HepG2 (cell line): ENCODE results near the gene SCGB1C1. TPM values are rescaled to one million over a fixed set of nuclear protein-coding genes. Genes with fewer than 3 reads are reported as not detected.

Experiments
- ATAC-seq: fragments of 200-7000 bp; cut with Tn5 transposase; 3 replicates; pipeline ENCODE4 v1.9.1; 2020; ENCODE audit warnings: mild to moderate bottlenecking, moderate library complexity
- BruUV-seq: library from RNA; stranded (reverse); fragments of 400-500 nt; replicated peaks from 2 replicates; lab custom pipeline; 2021; lab: Mats Ljungman, UMichigan
- CTCF ChIA-PET: fragments of 300-600 bp; formaldehyde crosslinking; extraction: SDS; loops from one replicate; lab custom pipeline; 2021; ENCODE audit warnings: low total read pairs, inconsistent platforms, low intra/inter-chr PET ratio; lab: Yijun Ruan, JAX
- POLR2A ChIA-PET: fragments of 350-600 bp; sonication (Branson Sonifier 250); formaldehyde crosslinking; loops from one replicate; lab custom pipeline; 2020; ENCODE audit warnings: antibody characterized with exemption, inconsistent platforms; lab: Yijun Ruan, JAX
- DNase-seq: peaks from one replicate; pipeline ENCODE4 v3.0.0-alpha.2; 2015; ENCODE audit warnings: low spot score
- FAIRE-seq: peaks from 3 replicates; lab custom pipeline; 2011; peaks lifted over from hg19 to GRCh38; lab: Jason Lieb, UNC
- H2AFZ ChIP-seq: one replicate; pipeline ENCODE4 v1.6.1; 2011; ENCODE audit warnings: low read length, inconsistent platforms
- H3K27ac ChIP-seq: fragments of 300-600 bp; 3 replicates; pipeline ENCODE4 v1.8.0; 2011; ENCODE audit warnings: mixed run types, mild to moderate bottlenecking, mixed read lengths, low read length, inconsistent platforms; ENCODE audit not compliant: insufficient read depth; ENCODE audit errors: extremely low read length
- H3K27me3 ChIP-seq, 2 experiments: fragments of 200-600 bp in 1 of 2; 2 replicates in 1 of 2; 3 replicates in 1 of 2; pipeline versions ENCODE4 v1.6.0 to v1.8.0; 2011; ENCODE audit warnings: low read length in 2 of 2, mild to moderate bottlenecking in 2 of 2, moderate library complexity in 2 of 2, inconsistent platforms in 1 of 2; ENCODE audit not compliant: insufficient read depth in 2 of 2, control insufficient read depth in 1 of 2
- H3K36me3 ChIP-seq, 2 experiments: fragments of 200-600 bp in 1 of 2; replicated peaks in 1 of 2; 2 replicates in 1 of 2; 3 replicates in 1 of 2; pipeline versions ENCODE4 v1.5.1 to v1.8.0; 2011; ENCODE audit warnings: low read length in 2 of 2, inconsistent platforms in 1 of 2; ENCODE audit not compliant: insufficient read depth in 2 of 2, control insufficient read depth in 1 of 2
- H3K4me1 ChIP-seq: 2 replicates; pipeline ENCODE4 v1.5.1; 2012; ENCODE audit warnings: low read length, inconsistent platforms; ENCODE audit not compliant: insufficient read depth
- H3K4me2 ChIP-seq: 2 replicates; pipeline ENCODE4 v1.6.0; 2011; ENCODE audit warnings: low read depth, low read length, inconsistent platforms
- H3K4me3 ChIP-seq, 3 experiments: fragments of 200-600 bp in 1 of 3; sonication (generic), shearing (Covaris generic) in 1 of 3; replicated peaks in 1 of 3; 2 replicates each; pipeline ENCODE4 v1.5.1; 2011 to 2016; ENCODE audit warnings: low read length in 3 of 3, inconsistent platforms in 2 of 3, low read depth in 2 of 3, mild to moderate bottlenecking in 2 of 3, control low read depth in 1 of 3, mixed read lengths in 1 of 3; ENCODE audit not compliant: insufficient read depth in 1 of 3
- H3K79me2 ChIP-seq: one replicate; pipeline ENCODE4 v1.6.1; 2011; ENCODE audit warnings: low read length, inconsistent platforms; ENCODE audit not compliant: insufficient read depth
- H3K9ac ChIP-seq: 2 replicates; pipeline ENCODE4 v1.6.0; 2011; ENCODE audit warnings: mild to moderate bottlenecking, low read depth, low read length, inconsistent platforms; ENCODE audit not compliant: insufficient read depth
- H3K9me3 ChIP-seq: 2 replicates; pipeline ENCODE4 v1.5.1; 2012; ENCODE audit warnings: mild to moderate bottlenecking, low read length
- H4K20me1 ChIP-seq: 2 replicates; pipeline ENCODE4 v1.6.0; 2011; ENCODE audit warnings: inconsistent platforms, mild to moderate bottlenecking, low read length, moderate library complexity; ENCODE audit not compliant: insufficient read depth
- IRF2 ChIP-seq: IDR thresholded peaks from 2 replicates; pipeline ENCODE4 v1.6.1; 2018; ENCODE audit warnings: missing genetic modification reagents, missing compliant biosample characterization
- JUN ChIP-seq: sonication (generic); formaldehyde crosslinking; IDR thresholded peaks from 2 replicates; pipeline ENCODE4 v1.4.0; 2020; ENCODE audit warnings: mild to moderate bottlenecking, missing genetic modification reagents
- MED1 ChIP-seq: sonication (generic); formaldehyde crosslinking; IDR thresholded peaks from 2 replicates; pipeline ENCODE4 v1.4.0; 2020; ENCODE audit warnings: missing genetic modification reagents
- NR1H2 ChIP-seq: sonication (generic); formaldehyde crosslinking; IDR thresholded peaks from 2 replicates; pipeline ENCODE4 v1.8.1; 2022; ENCODE audit warnings: low read depth, missing genetic modification reagents, borderline replicate concordance
- SIN3A ChIP-seq: IDR thresholded peaks from 2 replicates; pipeline ENCODE4 v1.6.1; 2011; ENCODE audit warnings: low read depth, mild to moderate bottlenecking, control low read depth, low read length, borderline replicate concordance
- ZNF12 ChIP-seq: sonication (generic); formaldehyde crosslinking; IDR thresholded peaks from 2 replicates; pipeline ENCODE4 v1.5.0; 2020; ENCODE audit warnings: missing genetic modification reagents
- ZNF775 ChIP-seq: sonication (generic); formaldehyde crosslinking; IDR thresholded peaks from 2 replicates; pipeline ENCODE4 v1.4.0; 2020; ENCODE audit warnings: missing genetic modification reagents, mild to moderate bottlenecking, moderate library complexity, borderline replicate concordance
- WGBS: methylation state at CpG from one replicate; pipeline ENCODE4 v1.1.6; 2017; ENCODE audit warnings: low lambda C conversion rate; 5-methylcytosine and 5-hydroxymethylcytosine counted together
- in situ Hi-C: cut with HindIII; loops from 2 replicates; pipeline ENCODE4 v1.10.0; 2017; ENCODE audit warnings: low pct_unique_long_range_greater_than_20kb; ENCODE audit not compliant: extremely low pct_ligation_motif_present
- intact Hi-C: fragments of 100-400 bp; cut with micrococcal nuclease; formaldehyde crosslinking; loops from one replicate; pipeline ENCODE4 v1.10.0; 2022; ENCODE audit not compliant: unreplicated experiment
- polyA plus RNA-seq, 8 experiments: library from polyadenylated mRNA; depleted of rRNA in 3 of 8; stranded (reverse) in 7 of 8; unstranded in 1 of 8; fragments of >200 nt; fragmentation: Illumina TruSeq in 4 of 8; extraction: Trizol in 4 of 8; gene quantifications; 2 replicates each; pipeline versions ENCODE4 v1.2.1 to v1.2.3, GENCODE V29; 2011 to 2016; ENCODE audit warnings: low read depth in 4 of 8, missing spikeins in 1 of 8, mixed read lengths in 1 of 8; ENCODE audit not compliant: insufficient read depth in 1 of 8
- total RNA-seq, 5 experiments: library from RNA; depleted of rRNA; stranded (reverse); fragments of >200 nt; fragmentation: Illumina TruSeq; extraction: Trizol; gene quantifications; 2 replicates each; pipeline ENCODE4 v1.2.3, GENCODE V29; 2016; ENCODE audit warnings: low read depth in 1 of 5
- TF ChIP-seq, protein P1 (sequence below), 2 experiments: sonication (generic) in 1 of 2; formaldehyde crosslinking in 1 of 2; IDR thresholded peaks; 2 replicates each; pipeline versions ENCODE4 v1.4.0 to v1.6.1; 2016 to 2020; ENCODE audit warnings: borderline replicate concordance in 1 of 2, low read depth in 1 of 2, mild to moderate bottlenecking in 1 of 2, missing genetic modification reagents in 1 of 2
- TF ChIP-seq, protein P2 (sequence below): sonication (generic); IDR thresholded peaks from 2 replicates; pipeline ENCODE4 v1.6.1; 2016; ENCODE audit warnings: low read depth, borderline replicate concordance

The SCGB1C1 gene
- total and polyA plus RNA-seq, 2 of the 13 experiments (the other 11 are each of a cell fraction or from before 2014, with no cell fraction given): not detected

DNA sequence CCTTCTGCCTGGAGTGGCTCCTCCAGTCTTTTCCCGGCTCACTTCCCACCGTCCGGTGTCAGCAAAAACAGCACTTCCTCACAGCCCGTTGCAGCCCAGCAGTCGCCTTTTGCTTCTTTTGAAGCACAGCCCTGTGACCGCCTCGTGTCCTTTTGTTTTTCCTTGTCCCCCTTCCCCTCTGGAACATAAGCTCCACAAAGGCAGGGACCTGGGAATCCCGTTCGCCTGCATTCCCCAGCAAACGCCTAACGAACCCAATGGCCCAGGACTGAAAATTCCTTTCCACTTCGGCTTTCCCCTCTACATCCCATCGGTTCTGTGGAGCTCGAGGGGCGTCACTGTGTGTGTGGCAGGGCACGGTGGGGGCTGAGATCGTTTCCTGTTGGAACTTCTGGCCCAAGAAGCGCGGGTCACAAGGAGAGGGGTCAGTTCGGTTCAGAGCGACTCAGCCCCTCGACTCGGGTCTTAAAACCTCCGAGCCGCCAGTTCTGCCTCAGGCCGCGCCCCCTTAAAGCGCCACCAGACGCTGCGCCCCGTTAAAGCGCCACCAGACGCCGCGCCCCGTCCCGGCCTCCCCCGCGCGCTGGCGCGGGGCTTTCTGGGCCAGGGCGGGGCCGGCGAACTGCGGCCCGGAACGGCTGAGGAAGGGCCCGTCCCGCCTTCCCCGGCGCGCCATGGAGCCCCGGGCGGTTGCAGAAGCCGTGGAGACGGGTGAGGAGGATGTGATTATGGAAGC is 15.5 kb downstream of the SCGB1C1 start:
- no peaks in the 10 kb centered on the region; a peak in 1 of 5 replicates for H3K27me3 ChIP-seq
- H2AFZ ChIP-seq: no peak overlapping the region
- ATAC-seq (peak; percentile 78), DNase-seq (peak; percentile 55), FAIRE-seq (no peak)
- peak overlapping the region; percentile 100 for H3K9ac ChIP-seq
- peak overlapping the region; percentile 96 for H3K27ac ChIP-seq
- peaks cover 31 to 61% of the 10 kb centered on the region in 2 experiments for H3K36me3 ChIP-seq
- intact Hi-C loops: no loop called here
- H3K4me2 ChIP-seq: peak overlapping the region; percentile 97
- no peaks in the 10 kb centered on the region for H3K9me3 ChIP-seq
- WGBS: under 1% methylated on average over 25 of the region's 57 CpGs
- no TSS peak for BruUV-seq
- H3K79me2 ChIP-seq: peaks cover 46% of the 10 kb centered on the region
- peaks cover 7% of the 10 kb centered on the region; the same call in 1 of the 2 replicates for H4K20me1 ChIP-seq
- ChIA-PET POLR2A (interaction anchor here (1.4 to 3.9 kb wide), 3 partner anchors 27 to 298 kb away, joined by 3 to 20 read pairs (median 10); partner anchors contain the start of genes RNH1 and SIRT3), CTCF (no interaction called here)
- in situ Hi-C loops: no loop called here
- H3K4me3 ChIP-seq: peak overlapping the region; percentile 75 to 90 (median 89)
- H3K4me1 ChIP-seq: peaks cover 36% of the 10 kb centered on the region
- TF ChIP-seq, protein P1, sequence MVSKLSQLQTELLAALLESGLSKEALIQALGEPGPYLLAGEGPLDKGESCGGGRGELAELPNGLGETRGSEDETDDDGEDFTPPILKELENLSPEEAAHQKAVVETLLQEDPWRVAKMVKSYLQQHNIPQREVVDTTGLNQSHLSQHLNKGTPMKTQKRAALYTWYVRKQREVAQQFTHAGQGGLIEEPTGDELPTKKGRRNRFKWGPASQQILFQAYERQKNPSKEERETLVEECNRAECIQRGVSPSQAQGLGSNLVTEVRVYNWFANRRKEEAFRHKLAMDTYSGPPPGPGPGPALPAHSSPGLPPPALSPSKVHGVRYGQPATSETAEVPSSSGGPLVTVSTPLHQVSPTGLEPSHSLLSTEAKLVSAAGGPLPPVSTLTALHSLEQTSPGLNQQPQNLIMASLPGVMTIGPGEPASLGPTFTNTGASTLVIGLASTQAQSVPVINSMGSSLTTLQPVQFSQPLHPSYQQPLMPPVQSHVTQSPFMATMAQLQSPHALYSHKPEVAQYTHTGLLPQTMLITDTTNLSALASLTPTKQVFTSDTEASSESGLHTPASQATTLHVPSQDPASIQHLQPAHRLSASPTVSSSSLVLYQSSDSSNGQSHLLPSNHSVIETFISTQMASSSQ (IDR thresholded peaks at IDR 0.05; ENCODE audit: low read depth): no peak
- TF ChIP-seq, protein P1 (CRISPR knock-in tag; IDR thresholded peaks at IDR 0.05; ENCODE audit: borderline replicate concordance): no peak; the same call in 1 of the 2 replicates
- no peak for TF ChIP-seq MED1 (CRISPR knock-in tag)
- 0 out of 2 replicates have a peak, but pooled peaks have one; percentile 25 for TF ChIP-seq IRF2 (CRISPR knock-in tag)
- no peak for TF ChIP-seq ZNF775
- TF ChIP-seq ZNF12 (CRISPR knock-in tag): no peak
- no peak for TF ChIP-seq NR1H2 (CRISPR knock-in tag)
- 0 out of 2 replicates have a peak, but pooled peaks have one; percentile 36 for TF ChIP-seq JUN (CRISPR knock-in tag)
- TF ChIP-seq, protein P2, sequence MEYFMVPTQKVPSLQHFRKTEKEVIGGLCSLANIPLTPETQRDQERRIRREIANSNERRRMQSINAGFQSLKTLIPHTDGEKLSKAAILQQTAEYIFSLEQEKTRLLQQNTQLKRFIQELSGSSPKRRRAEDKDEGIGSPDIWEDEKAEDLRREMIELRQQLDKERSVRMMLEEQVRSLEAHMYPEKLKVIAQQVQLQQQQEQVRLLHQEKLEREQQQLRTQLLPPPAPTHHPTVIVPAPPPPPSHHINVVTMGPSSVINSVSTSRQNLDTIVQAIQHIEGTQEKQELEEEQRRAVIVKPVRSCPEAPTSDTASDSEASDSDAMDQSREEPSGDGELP: no peak
- TF ChIP-seq SIN3A: peak; percentile 84
